SK-N-SH (cell line): Measurements from ENCODE around the gene FNDC3B.

ENCODE experiments used
- EZH2phosphoT487 ChIP-seq: fragments of 200-600 bp; sonication (generic); IDR thresholded peaks from 2 replicates; pipeline ENCODE4 v1.6.1; 2017; ENCODE audit warnings: low read depth, mixed run types, mild to moderate bottlenecking, antibody characterized with exemption, moderate library complexity, borderline replicate concordance
- FOXM1 ChIP-seq: IDR thresholded peaks from 2 replicates; pipeline ENCODE4 v1.4.0; 2012; ENCODE audit warnings: low read depth, mild to moderate bottlenecking
- TF ChIP-seq, protein P1 (sequence below): fragments of 150-350 bp; IDR thresholded peaks from 2 replicates; pipeline ENCODE4 v1.6.1; 2017; ENCODE audit warnings: antibody characterized with exemption, low read length, low read depth, borderline replicate concordance

GRCh38 chr3:172177803-172178316, 138.5 kb downstream of the FNDC3B start:
- TF ChIP-seq FOXM1 (no peak), EZH2phosphoT487 (no peak)
- TF ChIP-seq, protein P1, sequence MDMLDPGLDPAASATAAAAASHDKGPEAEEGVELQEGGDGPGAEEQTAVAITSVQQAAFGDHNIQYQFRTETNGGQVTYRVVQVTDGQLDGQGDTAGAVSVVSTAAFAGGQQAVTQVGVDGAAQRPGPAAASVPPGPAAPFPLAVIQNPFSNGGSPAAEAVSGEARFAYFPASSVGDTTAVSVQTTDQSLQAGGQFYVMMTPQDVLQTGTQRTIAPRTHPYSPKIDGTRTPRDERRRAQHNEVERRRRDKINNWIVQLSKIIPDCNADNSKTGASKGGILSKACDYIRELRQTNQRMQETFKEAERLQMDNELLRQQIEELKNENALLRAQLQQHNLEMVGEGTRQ = no peak
